Uterus (tissue), 2 donors: ENCODE measurements around the gene LBH.

ENCODE experiments used
- CTCF ChIP-seq, 4 experiments: fragments of 200-600 bp in 2 of 4; fragments of 450-650 bp in 2 of 4; sonication (generic) in 2 of 4; IDR thresholded peaks; one replicate each; pipeline ENCODE4 v1.5.1; 2016 to 2019; ENCODE audit warnings: antibody characterized with exemption in 4 of 4, mild to moderate bottlenecking in 2 of 4, moderate library complexity in 1 of 4
- POLR2A ChIP-seq, 2 donors: fragments of 450-650 bp; IDR thresholded peaks; one replicate each; pipeline ENCODE4 v1.6.1; 2016; ENCODE audit warnings: antibody characterized with exemption in 2 of 2, mild to moderate bottlenecking in 1 of 2, moderate library complexity in 1 of 2

DNA sequence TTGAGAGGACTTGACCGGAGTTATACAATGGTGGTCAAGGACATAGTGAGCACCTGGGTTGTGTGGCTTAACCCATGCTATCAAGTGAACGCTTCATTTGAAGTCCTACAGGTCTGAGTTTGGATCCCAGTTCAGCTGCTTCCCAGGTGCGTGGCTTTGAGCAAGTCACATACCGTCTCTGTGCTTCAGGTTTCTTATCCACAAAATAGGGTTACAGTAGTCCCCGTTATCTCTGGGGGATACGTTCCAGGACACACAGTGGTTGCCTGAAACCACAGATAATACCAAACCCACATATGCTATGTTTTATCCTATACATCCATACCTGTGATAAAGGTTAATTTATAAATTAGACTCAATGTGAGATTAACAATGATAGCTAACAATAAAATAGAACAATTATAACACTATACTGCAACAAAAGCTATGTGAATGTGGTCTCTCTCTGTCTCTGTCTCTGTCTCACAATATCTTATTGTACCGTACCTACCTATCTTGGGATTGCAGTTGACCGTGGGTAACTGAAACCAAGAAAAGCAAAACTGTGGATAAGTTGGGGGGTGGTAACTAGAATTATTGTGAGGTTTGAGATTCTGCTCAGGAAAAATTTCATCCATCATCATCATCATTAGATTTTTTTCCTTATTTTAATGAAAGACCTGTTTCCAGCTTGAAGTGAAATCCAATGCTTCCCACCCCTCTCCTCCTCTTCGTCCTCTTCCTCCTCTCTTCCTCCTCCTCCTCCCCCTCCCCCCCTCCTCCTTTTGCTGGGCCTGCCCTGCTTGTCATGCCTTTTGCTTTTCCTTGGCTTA, 22.7 kb downstream of the LBH start:
- no peak for TF ChIP-seq POLR2A (IDR thresholded peaks at IDR 0.05)
- TF ChIP-seq CTCF (IDR thresholded peaks at IDR 0.05), result no peak
